GM12878 (cell line): ENCODE results near the gene MGAT4C. TPM values are rescaled to one million over a fixed set of nuclear protein-coding genes. Genes with fewer than 3 reads are reported as not detected.

Source experiments
- ATAC-seq: fragments of 200-7000 bp; cut with Tn5 transposase; 3 replicates; pipeline ENCODE4 v1.9.1; 2020; ENCODE audit warnings: mild to moderate bottlenecking, moderate library complexity
- BruUV-seq: library from RNA; stranded (reverse); fragments of 400-500 nt; replicated peaks from 2 replicates; lab custom pipeline; 2021; lab: Mats Ljungman, UMichigan
- CTCF ChIA-PET: fragments of 300-600 bp; sonication (Branson Sonifier 250); formaldehyde crosslinking; extraction: SDS; loops from one replicate; lab custom pipeline; 2021; ENCODE audit warnings: inconsistent platforms; lab: Yijun Ruan, JAX
- POLR2A ChIA-PET: fragments of 350-600 bp; formaldehyde crosslinking; extraction: SDS; loops from one replicate; lab custom pipeline; 2021; ENCODE audit warnings: inconsistent platforms; lab: Charles Lee
- RAD21 ChIA-PET: fragments of 300-600 bp; sonication (Branson Sonifier 250); formaldehyde crosslinking; loops from one replicate; lab custom pipeline; 2023; ENCODE audit warnings: antibody characterized with exemption; ENCODE audit not compliant: unreplicated experiment; lab: Charles Lee
- SMC1A ChIA-PET: fragments of 300-600 bp; sonication (Branson Sonifier 250); formaldehyde crosslinking; loops from one replicate; lab custom pipeline; 2023; ENCODE audit not compliant: unreplicated experiment, uncharacterized antibody; lab: Charles Lee
- DNase-seq: peaks from one replicate; pipeline ENCODE4 v3.0.0-alpha.2; 2011; ENCODE audit warnings: low read depth, low spot score
- FAIRE-seq: peaks from 3 replicates; lab custom pipeline; 2011; peaks lifted over from hg19 to GRCh38; lab: Jason Lieb, UNC
- H2AFZ ChIP-seq: 2 replicates; pipeline ENCODE4 v1.6.0; 2011; ENCODE audit warnings: low read depth, low read length, control low read depth; ENCODE audit not compliant: control insufficient read depth
- H3K27ac ChIP-seq: 2 replicates; pipeline ENCODE4 v1.5.1; 2011; ENCODE audit warnings: control low read depth; ENCODE audit not compliant: control insufficient read depth, insufficient read depth
- H3K27me3 ChIP-seq, 2 experiments: replicated peaks in 1 of 2; 2 replicates each; pipeline versions ENCODE4 v1.6.0 to v1.6.1; 2011; ENCODE audit warnings: low read length in 1 of 2; ENCODE audit not compliant: control insufficient read depth in 2 of 2, insufficient read depth in 2 of 2
- H3K36me3 ChIP-seq, 2 experiments: 2 replicates each; pipeline ENCODE4 v1.5.1; 2011; ENCODE audit warnings: low read length in 1 of 2; ENCODE audit not compliant: control insufficient read depth in 2 of 2, insufficient read depth in 2 of 2
- H3K4me1 ChIP-seq: 2 replicates; pipeline ENCODE4 v1.6.1; 2011; ENCODE audit warnings: mild to moderate bottlenecking, low read length, moderate library complexity, mixed read lengths; ENCODE audit not compliant: control insufficient read depth, insufficient read depth
- H3K4me2 ChIP-seq: 2 replicates; pipeline ENCODE4 v1.6.0; 2011; ENCODE audit warnings: control low read depth; ENCODE audit not compliant: control insufficient read depth, insufficient read depth
- H3K4me3 ChIP-seq: fragments of 200-600 bp; sonication (generic); 2 replicates; pipeline ENCODE4 v1.5.1; 2016
- H3K79me2 ChIP-seq: 2 replicates; pipeline ENCODE4 v1.6.0; 2011; ENCODE audit warnings: low read length; ENCODE audit not compliant: control insufficient read depth, insufficient read depth
- H3K9ac ChIP-seq: 2 replicates; pipeline ENCODE4 v1.8.0; 2011; ENCODE audit warnings: low read length, control low read depth, mixed read lengths; ENCODE audit not compliant: control insufficient read depth, insufficient read depth
- H3K9me3 ChIP-seq: replicated peaks from 3 replicates; pipeline ENCODE4 v1.5.1; 2011; ENCODE audit warnings: mild to moderate bottlenecking, low read length; ENCODE audit not compliant: control insufficient read depth, insufficient read depth
- H4K20me1 ChIP-seq: 2 replicates; pipeline ENCODE4 v1.6.0; 2011; ENCODE audit not compliant: control insufficient read depth, insufficient read depth
- ATF7 ChIP-seq: fragments of 450-650 bp; IDR thresholded peaks from 2 replicates; pipeline ENCODE4 v1.6.1; 2016; ENCODE audit warnings: low read depth, mild to moderate bottlenecking
- CEBPB ChIP-seq, 2 experiments: fragments of 150-350 bp in 1 of 2; IDR thresholded peaks; 2 replicates each; pipeline ENCODE4 v1.6.1; 2012 to 2014; ENCODE audit warnings: low read depth in 2 of 2, low read length in 2 of 2, borderline replicate concordance in 1 of 2, inconsistent platforms in 1 of 2
- GATAD2B ChIP-seq: fragments of 450-650 bp; conservative IDR thresholded peaks from 2 replicates; pipeline ENCODE4 v1.6.1; 2017; ENCODE audit warnings: low read depth, mild to moderate bottlenecking, moderate library complexity
- HDAC2 ChIP-seq: fragments of 200-600 bp; sonication (generic); IDR thresholded peaks from 2 replicates; pipeline ENCODE4 v1.6.1; 2017
- KDM1A ChIP-seq: fragments of 200-600 bp; sonication (generic); IDR thresholded peaks from 2 replicates; pipeline ENCODE4 v1.6.1; 2016; ENCODE audit warnings: borderline replicate concordance
- MTA2 ChIP-seq: fragments of 450-650 bp; IDR thresholded peaks from 2 replicates; pipeline ENCODE4 v1.6.1; 2016; ENCODE audit warnings: low read depth, mild to moderate bottlenecking, moderate library complexity
- SMAD1 ChIP-seq: fragments of 450-650 bp; IDR thresholded peaks from 2 replicates; pipeline ENCODE4 v1.6.1; 2018; ENCODE audit warnings: mild to moderate bottlenecking, low read depth; ENCODE audit not compliant: partially characterized antibody
- SMC3 ChIP-seq: IDR thresholded peaks from 2 replicates; pipeline ENCODE4 v1.6.1; 2011; ENCODE audit warnings: low read length, improper control_type of control experiment, borderline replicate concordance
- SREBF2 ChIP-seq: IDR thresholded peaks from 2 replicates; pipeline ENCODE4 v1.6.1; 2012; ENCODE audit warnings: mild to moderate bottlenecking, low read length
- SUPT20H ChIP-seq: IDR thresholded peaks from 2 replicates; pipeline ENCODE4 v1.6.1; 2011; ENCODE audit warnings: low read depth, mild to moderate bottlenecking, low read length, moderate library complexity, borderline replicate concordance; ENCODE audit not compliant: control insufficient read depth
- ZBTB33 ChIP-seq: fragments of 450-650 bp; IDR thresholded peaks from 2 replicates; pipeline ENCODE4 v1.6.1; 2017; ENCODE audit warnings: mild to moderate bottlenecking
- WGBS: methylation state at CpG from one replicate; pipeline ENCODE4 v1.1.6; 2016; ENCODE audit warnings: low lambda C conversion rate; ENCODE audit not compliant: insufficient replicate concordance, insufficient coverage; ENCODE audit errors: missing lambda C conversion rate; 5-methylcytosine and 5-hydroxymethylcytosine counted together
- in situ Hi-C: fragments of 300-500 bp; cut with MboI; formaldehyde crosslinking; loops from 9 replicates; pipeline ENCODE4 v1.14.3; 2018; ENCODE audit warnings: mixed read lengths
- intact Hi-C: fragments of 100-400 bp; cut with micrococcal nuclease; formaldehyde crosslinking; loops from one replicate; pipeline ENCODE4 v1.14.2; 2022; ENCODE audit not compliant: unreplicated experiment
- polyA plus RNA-seq, 11 experiments: library from polyadenylated mRNA; depleted of rRNA in 4 of 11; unstranded in 6 of 11; stranded (reverse) in 5 of 11; fragments of >200 nt; fragmentation: Nextera tagmentation in 4 of 11; fragmentation: Illumina TruSeq in 1 of 11; extraction: Ambion mirVana in 4 of 11; extraction: Trizol in 1 of 11; gene quantifications; 1 replicate in 1 of 11; 2 replicates in 10 of 11; pipeline versions ENCODE4 v1.2.1 to v1.2.3, GENCODE V29; 2011 to 2016; ENCODE audit warnings: inconsistent platforms in 2 of 11, missing spikeins in 2 of 11, low read depth in 1 of 11
- total RNA-seq, 4 experiments: library from RNA; depleted of rRNA in 3 of 4; stranded (reverse); fragments of >200 nt in 3 of 4; fragmentation: Illumina TruSeq in 1 of 4; extraction: Trizol in 1 of 4; gene quantifications; 2 replicates each; pipeline versions ENCODE4 v1.2.1 to v1.2.3, GENCODE V29; 2013 to 2021
- TF ChIP-seq, protein P1 (sequence below): IDR thresholded peaks from 2 replicates; pipeline ENCODE4 v1.6.1; 2011; ENCODE audit warnings: low read depth, mild to moderate bottlenecking, low read length, moderate library complexity, borderline replicate concordance; ENCODE audit errors: extremely low read depth
- TF ChIP-seq, protein P2 (sequence below): fragments of 450-650 bp; IDR thresholded peaks from 2 replicates; pipeline ENCODE4 v1.6.1; 2017; ENCODE audit warnings: mild to moderate bottlenecking, moderate library complexity
- TF ChIP-seq, protein P3 (sequence below): IDR thresholded peaks from 2 replicates; pipeline ENCODE4 v1.6.1; 2012; ENCODE audit warnings: mild to moderate bottlenecking, low read depth, low read length

MGAT4C gene
- total and polyA plus RNA-seq, 10 of the 15 experiments (the other 5 are each of a cell fraction or from before 2014, with no cell fraction given) = not detected

DNA sequence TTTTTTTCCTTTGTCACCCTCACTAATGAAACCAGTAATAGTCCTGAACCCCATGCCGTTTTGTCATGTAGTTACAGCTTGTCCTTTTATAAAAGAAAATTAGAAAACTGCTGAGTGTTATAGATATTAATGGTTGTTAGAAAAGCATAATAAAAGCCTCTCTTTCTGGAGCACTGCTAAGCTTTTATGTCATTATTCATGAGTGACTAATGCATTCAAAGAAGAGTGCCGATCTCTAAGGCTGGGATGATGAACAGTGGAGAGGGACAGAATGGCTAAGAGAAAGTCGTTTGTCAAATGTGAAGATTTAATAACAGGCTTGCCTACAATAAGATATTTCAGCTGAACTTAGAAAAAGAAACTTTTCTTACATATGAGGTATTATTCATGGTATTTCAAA lies 121.6 kb downstream of the MGAT4C start:
- no peak for ATAC-seq
- ChIA-PET CTCF (no interaction called here), POLR2A (no interaction called here), RAD21 (no interaction called here), SMC1A (no interaction called here)
- in situ Hi-C loops = no loop called here
- intact Hi-C loops = no loop called here
- no peaks in the 10 kb centered on the region for H3K36me3 ChIP-seq
- no peaks in the 10 kb centered on the region for H4K20me1 ChIP-seq
- DNase-seq = no peak
- H2AFZ ChIP-seq = no peak overlapping the region
- 9% methylated on average over 3 of the region's 3 CpGs for WGBS
- H3K4me2 ChIP-seq = no peak overlapping the region
- H3K27me3 ChIP-seq = no peaks in the 10 kb centered on the region
- no peak overlapping the region for H3K4me3 ChIP-seq
- H3K27ac ChIP-seq = no peak overlapping the region
- BruUV-seq = no TSS peak
- no peak for FAIRE-seq
- TF ChIP-seq SUPT20H (no peak), CEBPB (IDR thresholded peaks at IDR 0.05; ENCODE audit: borderline replicate concordance in 1 of 2, low read depth in 2 of 2, low read length in 2 of 2) (no peak), HDAC2 (no peak), MTA2 (no peak), SMC3 (no peak), GATAD2B (no peak), SREBF2 (no peak), ZBTB33 (no peak), ATF7 (no peak), SMAD1 (no peak), KDM1A (no peak)
- TF ChIP-seq, protein P1, sequence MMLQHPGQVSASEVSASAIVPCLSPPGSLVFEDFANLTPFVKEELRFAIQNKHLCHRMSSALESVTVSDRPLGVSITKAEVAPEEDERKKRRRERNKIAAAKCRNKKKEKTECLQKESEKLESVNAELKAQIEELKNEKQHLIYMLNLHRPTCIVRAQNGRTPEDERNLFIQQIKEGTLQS = no peak
- TF ChIP-seq, protein P2, sequence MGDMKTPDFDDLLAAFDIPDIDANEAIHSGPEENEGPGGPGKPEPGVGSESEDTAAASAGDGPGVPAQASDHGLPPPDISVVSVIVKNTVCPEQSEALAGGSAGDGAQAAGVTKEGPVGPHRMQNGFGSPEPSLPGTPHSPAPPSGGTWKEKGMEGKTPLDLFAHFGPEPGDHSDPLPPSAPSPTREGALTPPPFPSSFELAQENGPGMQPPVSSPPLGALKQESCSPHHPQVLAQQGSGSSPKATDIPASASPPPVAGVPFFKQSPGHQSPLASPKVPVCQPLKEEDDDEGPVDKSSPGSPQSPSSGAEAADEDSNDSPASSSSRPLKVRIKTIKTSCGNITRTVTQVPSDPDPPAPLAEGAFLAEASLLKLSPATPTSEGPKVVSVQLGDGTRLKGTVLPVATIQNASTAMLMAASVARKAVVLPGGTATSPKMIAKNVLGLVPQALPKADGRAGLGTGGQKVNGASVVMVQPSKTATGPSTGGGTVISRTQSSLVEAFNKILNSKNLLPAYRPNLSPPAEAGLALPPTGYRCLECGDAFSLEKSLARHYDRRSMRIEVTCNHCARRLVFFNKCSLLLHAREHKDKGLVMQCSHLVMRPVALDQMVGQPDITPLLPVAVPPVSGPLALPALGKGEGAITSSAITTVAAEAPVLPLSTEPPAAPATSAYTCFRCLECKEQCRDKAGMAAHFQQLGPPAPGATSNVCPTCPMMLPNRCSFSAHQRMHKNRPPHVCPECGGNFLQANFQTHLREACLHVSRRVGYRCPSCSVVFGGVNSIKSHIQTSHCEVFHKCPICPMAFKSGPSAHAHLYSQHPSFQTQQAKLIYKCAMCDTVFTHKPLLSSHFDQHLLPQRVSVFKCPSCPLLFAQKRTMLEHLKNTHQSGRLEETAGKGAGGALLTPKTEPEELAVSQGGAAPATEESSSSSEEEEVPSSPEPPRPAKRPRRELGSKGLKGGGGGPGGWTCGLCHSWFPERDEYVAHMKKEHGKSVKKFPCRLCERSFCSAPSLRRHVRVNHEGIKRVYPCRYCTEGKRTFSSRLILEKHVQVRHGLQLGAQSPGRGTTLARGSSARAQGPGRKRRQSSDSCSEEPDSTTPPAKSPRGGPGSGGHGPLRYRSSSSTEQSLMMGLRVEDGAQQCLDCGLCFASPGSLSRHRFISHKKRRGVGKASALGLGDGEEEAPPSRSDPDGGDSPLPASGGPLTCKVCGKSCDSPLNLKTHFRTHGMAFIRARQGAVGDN = no peak
- TF ChIP-seq, protein P3, sequence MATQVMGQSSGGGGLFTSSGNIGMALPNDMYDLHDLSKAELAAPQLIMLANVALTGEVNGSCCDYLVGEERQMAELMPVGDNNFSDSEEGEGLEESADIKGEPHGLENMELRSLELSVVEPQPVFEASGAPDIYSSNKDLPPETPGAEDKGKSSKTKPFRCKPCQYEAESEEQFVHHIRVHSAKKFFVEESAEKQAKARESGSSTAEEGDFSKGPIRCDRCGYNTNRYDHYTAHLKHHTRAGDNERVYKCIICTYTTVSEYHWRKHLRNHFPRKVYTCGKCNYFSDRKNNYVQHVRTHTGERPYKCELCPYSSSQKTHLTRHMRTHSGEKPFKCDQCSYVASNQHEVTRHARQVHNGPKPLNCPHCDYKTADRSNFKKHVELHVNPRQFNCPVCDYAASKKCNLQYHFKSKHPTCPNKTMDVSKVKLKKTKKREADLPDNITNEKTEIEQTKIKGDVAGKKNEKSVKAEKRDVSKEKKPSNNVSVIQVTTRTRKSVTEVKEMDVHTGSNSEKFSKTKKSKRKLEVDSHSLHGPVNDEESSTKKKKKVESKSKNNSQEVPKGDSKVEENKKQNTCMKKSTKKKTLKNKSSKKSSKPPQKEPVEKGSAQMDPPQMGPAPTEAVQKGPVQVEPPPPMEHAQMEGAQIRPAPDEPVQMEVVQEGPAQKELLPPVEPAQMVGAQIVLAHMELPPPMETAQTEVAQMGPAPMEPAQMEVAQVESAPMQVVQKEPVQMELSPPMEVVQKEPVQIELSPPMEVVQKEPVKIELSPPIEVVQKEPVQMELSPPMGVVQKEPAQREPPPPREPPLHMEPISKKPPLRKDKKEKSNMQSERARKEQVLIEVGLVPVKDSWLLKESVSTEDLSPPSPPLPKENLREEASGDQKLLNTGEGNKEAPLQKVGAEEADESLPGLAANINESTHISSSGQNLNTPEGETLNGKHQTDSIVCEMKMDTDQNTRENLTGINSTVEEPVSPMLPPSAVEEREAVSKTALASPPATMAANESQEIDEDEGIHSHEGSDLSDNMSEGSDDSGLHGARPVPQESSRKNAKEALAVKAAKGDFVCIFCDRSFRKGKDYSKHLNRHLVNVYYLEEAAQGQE = no peak
- H3K79me2 ChIP-seq = no peaks in the 10 kb centered on the region
- H3K9ac ChIP-seq = no peak overlapping the region
- H3K9me3 ChIP-seq = no peaks in the 10 kb centered on the region
- H3K4me1 ChIP-seq = no peaks in the 10 kb centered on the region
